ENCODE data around the gene SOCS3.

DNA sequence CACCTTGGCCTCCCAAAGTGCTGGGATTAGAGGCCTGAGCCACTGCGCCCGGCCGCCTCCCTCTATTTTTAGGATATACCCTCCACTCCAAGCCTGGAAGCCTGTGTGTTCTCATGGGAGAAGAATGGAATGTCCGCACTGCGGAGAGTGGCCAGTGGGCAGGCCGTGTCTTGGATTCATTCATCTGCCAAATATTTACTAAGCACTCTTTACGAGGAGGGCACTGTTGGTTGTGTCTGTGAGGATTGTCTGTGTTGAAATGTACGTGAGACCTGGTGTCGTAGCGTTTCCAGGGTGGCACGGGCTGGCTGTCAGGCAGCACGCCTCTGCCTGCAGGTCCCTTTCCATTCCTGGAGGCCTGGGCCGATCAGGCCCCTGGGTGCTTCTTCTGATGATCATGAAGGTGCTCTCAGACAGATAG, 37.8 kb upstream of the SOCS3 start:
- TF ChIP-seq CTCF (IDR thresholded peaks at IDR 0.05) (no peak), POLR2A (IDR thresholded peaks at IDR 0.05) (no peak)

Data from tibial nerve (tissue), 3 donors.